K562 (cell line): ENCODE data around the gene HLA-B. TPM values are rescaled to one million over a fixed set of nuclear protein-coding genes. Genes with fewer than 3 reads are reported as not detected.

ENCODE experiments used
- ATAC-seq: fragments of 200-7000 bp; cut with Tn5 transposase; 3 replicates; pipeline ENCODE4 v1.9.1; 2020; ENCODE audit warnings: moderate library complexity
- BruUV-seq: library from RNA; stranded (reverse); fragments of 400-500 nt; replicated peaks from 2 replicates; lab custom pipeline; 2021; lab: Mats Ljungman, UMichigan
- CTCF ChIA-PET: fragments of 300-600 bp; formaldehyde crosslinking; extraction: SDS; loops from one replicate; lab custom pipeline; 2021; ENCODE audit warnings: low intra/inter-chr PET ratio; lab: Yijun Ruan, JAX
- POLR2A ChIA-PET: fragments of 300-600, 350-650 bp; sonication (Branson Sonifier 250); formaldehyde crosslinking; extraction: SDS; loops from one replicate; lab custom pipeline; 2021; ENCODE audit warnings: antibody characterized with exemption, inconsistent platforms; lab: Yijun Ruan, JAX
- DNase-seq, 4 experiments: peaks; one replicate each; pipeline versions ENCODE4 v3.0.0 to v3.0.0-alpha.2; 2011 to 2018; ENCODE audit warnings: low spot score in 3 of 4, mixed read lengths in 3 of 4; ENCODE audit errors: extremely low read depth in 1 of 4
- FAIRE-seq: peaks from 2 replicates; lab custom pipeline; 2011; peaks lifted over from hg19 to GRCh38; lab: Jason Lieb, UNC
- H2AFZ ChIP-seq: 2 replicates; pipeline ENCODE4 v1.6.0; 2011; ENCODE audit warnings: low read depth, low read length, control low read depth, inconsistent platforms
- H3K27ac ChIP-seq: fragments of 200-600 bp; 3 replicates; pipeline ENCODE4 v1.8.0; 2011; ENCODE audit warnings: low read depth, mild to moderate bottlenecking, control low read depth, inconsistent platforms, low read length, moderate library complexity, mixed read lengths; ENCODE audit errors: extremely low read depth
- H3K27me3 ChIP-seq, 2 experiments: fragments of 300-600 bp in 1 of 2; 2 replicates in 1 of 2; 3 replicates in 1 of 2; pipeline versions ENCODE4 v1.6.0 to v1.8.0; 2011; ENCODE audit warnings: inconsistent platforms in 2 of 2, low read length in 2 of 2, mild to moderate bottlenecking in 1 of 2, mixed read lengths in 1 of 2, moderate library complexity in 1 of 2; ENCODE audit not compliant: control insufficient read depth in 2 of 2, insufficient read depth in 2 of 2
- H3K36me3 ChIP-seq: fragments of 300-600 bp; 3 replicates; pipeline ENCODE4 v1.8.0; 2011; ENCODE audit warnings: mild to moderate bottlenecking, low read length, inconsistent platforms; ENCODE audit not compliant: control insufficient read depth, insufficient read depth
- H3K4me1 ChIP-seq, 2 experiments: fragments of 200-600 bp in 1 of 2; replicated peaks in 1 of 2; 2 replicates in 1 of 2; 3 replicates in 1 of 2; pipeline versions ENCODE4 v1.5.1 to v1.8.0; 2011; ENCODE audit warnings: inconsistent platforms in 2 of 2, low read length in 2 of 2, mild to moderate bottlenecking in 1 of 2, mixed read lengths in 1 of 2, moderate library complexity in 1 of 2; ENCODE audit not compliant: control insufficient read depth in 2 of 2, insufficient read depth in 2 of 2
- H3K4me2 ChIP-seq: 2 replicates; pipeline ENCODE4 v1.6.1; 2011; ENCODE audit warnings: low read length, control low read depth, inconsistent platforms, mixed read lengths; ENCODE audit not compliant: insufficient read depth
- H3K4me3 ChIP-seq: fragments of 200-600 bp; sonication (generic), shearing (Covaris generic); 2 replicates; pipeline ENCODE4 v1.5.1; 2016; ENCODE audit warnings: control low read depth, inconsistent platforms
- H3K79me2 ChIP-seq: fragments of 200-600 bp; 3 replicates; pipeline ENCODE4 v1.8.0; 2011; ENCODE audit warnings: low read length, inconsistent platforms; ENCODE audit not compliant: control insufficient read depth, insufficient read depth
- H3K9ac ChIP-seq, 2 experiments: 2 replicates each; pipeline versions ENCODE4 v1.6.0 to v1.6.1; 2011; ENCODE audit warnings: low read depth in 2 of 2, low read length in 2 of 2, control low read depth in 1 of 2, inconsistent platforms in 1 of 2, mild to moderate bottlenecking in 1 of 2, mixed read lengths in 1 of 2; ENCODE audit not compliant: insufficient read depth in 1 of 2
- H3K9me1 ChIP-seq: one replicate; pipeline ENCODE4 v1.6.0; 2011; ENCODE audit warnings: inconsistent platforms, mild to moderate bottlenecking, low read length, moderate library complexity; ENCODE audit not compliant: control insufficient read depth, insufficient read depth
- H3K9me3 ChIP-seq: replicated peaks from 2 replicates; pipeline ENCODE4 v1.5.1; 2011; ENCODE audit warnings: low read depth, low read length, inconsistent platforms; ENCODE audit not compliant: control insufficient read depth, insufficient read depth
- H4K20me1 ChIP-seq: replicated peaks from 2 replicates; pipeline ENCODE4 v1.6.1; 2011; ENCODE audit warnings: low read length, inconsistent platforms, mixed read lengths; ENCODE audit not compliant: control insufficient read depth, insufficient read depth
- ADNP ChIP-seq: fragments of 200-800 bp; sonication (Bioruptor generic); IDR thresholded peaks from 2 replicates; pipeline ENCODE4 v1.6.1; 2016; ENCODE audit warnings: missing genetic modification characterization, missing compliant biosample characterization
- ASH1L ChIP-seq: fragments of 450-650 bp; IDR thresholded peaks from 2 replicates; pipeline ENCODE4 v1.6.1; 2018; ENCODE audit warnings: borderline replicate concordance, mild to moderate bottlenecking, low read depth; ENCODE audit not compliant: partially characterized antibody
- ATF3 ChIP-seq, 2 experiments: fragments of 450-650 bp in 1 of 2; sonication (generic) in 1 of 2; formaldehyde crosslinking in 1 of 2; IDR thresholded peaks in 1 of 2; conservative IDR thresholded peaks in 1 of 2; 2 replicates each; pipeline versions ENCODE4 v1.6.1 to v1.8.1; 2016 to 2023; ENCODE audit warnings: mild to moderate bottlenecking in 2 of 2, moderate library complexity in 2 of 2, inconsistent platforms in 1 of 2, missing genetic modification reagents in 1 of 2
- BDP1 ChIP-seq: IDR thresholded peaks from 3 replicates; pipeline ENCODE4 v1.6.1; 2011; ENCODE audit not compliant: insufficient read length, insufficient read depth
- EZH2 ChIP-seq: IDR thresholded peaks from 2 replicates; pipeline ENCODE4 v1.6.1; 2012; ENCODE audit warnings: low read depth, mild to moderate bottlenecking, inconsistent platforms, low read length, borderline replicate concordance
- GATA2 ChIP-seq: sonication (generic); formaldehyde crosslinking; IDR thresholded peaks from 2 replicates; pipeline ENCODE4 v1.4.0; 2020; ENCODE audit warnings: mild to moderate bottlenecking, missing genetic modification reagents
- GTF2B ChIP-seq: IDR thresholded peaks from 2 replicates; pipeline ENCODE4 v1.6.1; 2011; ENCODE audit not compliant: insufficient read length; ENCODE audit errors: extremely low read depth
- HMG20A ChIP-seq: fragments of 450-650 bp; formaldehyde crosslinking; conservative IDR thresholded peaks from 2 replicates; pipeline ENCODE4 v1.4.0; 2020; ENCODE audit warnings: mild to moderate bottlenecking, mixed read lengths
- POLR2AphosphoS2 ChIP-seq: IDR thresholded peaks from 2 replicates; pipeline ENCODE4 v1.6.1; 2012; ENCODE audit warnings: low read length, improper control_type of control experiment
- ZNF3 ChIP-seq: fragments of 250-450 bp; sonication (Bioruptor Pico); IDR thresholded peaks from 2 replicates; pipeline ENCODE4 v1.5.0; 2021; ENCODE audit warnings: mild to moderate bottlenecking, moderate library complexity
- ZNF316 ChIP-seq: fragments of 450-650 bp; IDR thresholded peaks from 2 replicates; pipeline ENCODE4 v1.6.1; 2016
- WGBS: fragments of 100-300 bp; shearing (Covaris generic); methylation state at CpG from one replicate; pipeline ENCODE4 v1.1.6; 2016; ENCODE audit warnings: low coverage, mixed read lengths; ENCODE audit not compliant: insufficient coverage; ENCODE audit errors: missing lambda C conversion rate; 5-methylcytosine and 5-hydroxymethylcytosine counted together
- in situ Hi-C: fragments of 300-500 bp; cut with MboI; formaldehyde crosslinking; loops from 4 replicates; pipeline ENCODE4 v1.15.0; 2018; ENCODE audit warnings: inconsistent platforms, mixed read lengths
- intact Hi-C: fragments of 100-400 bp; cut with micrococcal nuclease; formaldehyde crosslinking; loops from 2 replicates; pipeline ENCODE4 v1.14.2; 2022
- polyA plus RNA-seq, 8 experiments: library from polyadenylated mRNA; depleted of rRNA in 4 of 8; stranded (reverse) in 5 of 8; unstranded in 3 of 8; fragments of >200 nt; fragmentation: Nextera tagmentation in 2 of 8; fragmentation: Illumina TruSeq in 1 of 8; extraction: Ambion mirVana in 2 of 8; extraction: Trizol in 1 of 8; gene quantifications; 2 replicates each; pipeline versions ENCODE4 v1.2.1 to v1.2.3, GENCODE V29; 2011 to 2014; ENCODE audit warnings: inconsistent platforms in 1 of 8, missing spikeins in 1 of 8
- total RNA-seq, 7 experiments: library from RNA; depleted of rRNA in 6 of 7; stranded (reverse); fragments of >200 nt in 6 of 7; fragmentation: Illumina TruSeq in 2 of 7; extraction: Trizol in 2 of 7; gene quantifications; 2 replicates each; pipeline versions ENCODE4 v1.2.1 to v1.2.3, GENCODE V29; 2011 to 2021; ENCODE audit warnings: low replicate concordance in 1 of 7
- TF ChIP-seq, protein P1 (sequence below), 2 experiments: fragments of 150-350 bp in 1 of 2; IDR thresholded peaks; 2 replicates each; pipeline ENCODE4 v1.6.1; 2012 to 2016; ENCODE audit warnings: low read depth in 2 of 2, low read length in 2 of 2, mild to moderate bottlenecking in 1 of 2, moderate library complexity in 1 of 2

The HLA-B gene
- total and polyA plus RNA-seq, 9 of the 15 experiments (the other 6 are each of a cell fraction or from before 2014, with no cell fraction given): 0.07 to 9.7 (median 0.65) TPM; not detected in 2

DNA sequence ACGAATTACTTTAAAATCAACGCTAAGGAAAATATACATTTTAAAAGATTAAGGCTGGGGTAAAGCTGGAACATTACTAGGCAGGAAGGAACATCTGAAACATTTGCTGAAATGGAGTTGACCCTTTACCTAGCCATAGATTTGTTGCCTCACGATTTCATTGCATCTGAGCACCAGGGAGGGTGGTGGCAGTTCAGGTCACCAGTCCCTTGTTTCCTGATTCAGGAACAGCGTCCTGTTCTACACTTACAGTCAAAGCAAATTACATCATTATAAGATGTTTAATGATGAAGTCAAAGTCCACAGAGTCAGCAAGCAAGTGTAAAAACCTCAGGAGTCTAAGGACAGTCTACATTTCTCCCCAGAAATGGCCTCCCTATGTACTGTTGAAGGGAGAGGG lies 37.4 kb upstream of the HLA-B start:
- in situ Hi-C loops: no loop called here
- Histone ChIP-seq H3K9me3 (no peaks in the 10 kb centered on the region), H3K9ac (no peak overlapping the region), H3K27me3 (no peaks in the 10 kb centered on the region), H3K36me3 (peaks cover 3% of the 10 kb centered on the region; the same call in 1 of the 3 replicates), H4K20me1 (no peaks in the 10 kb centered on the region), H2AFZ (no peak overlapping the region), H3K4me1 (peaks cover 17 to 19% of the 10 kb centered on the region in 2 experiments), H3K79me2 (peaks cover 6% of the 10 kb centered on the region; the same call in 1 of the 3 replicates), H3K4me2 (no peak overlapping the region), H3K9me1 (no peaks in the 10 kb centered on the region), H3K4me3 (no peak overlapping the region), H3K27ac (no peak overlapping the region)
- 70% methylated on average over 4 of the region's 4 CpGs for WGBS
- ChIA-PET CTCF (interaction anchor here (0.7 kb wide), 1 partner anchor 202 kb away, joined by 3 read pairs; no protein-coding TSS in a partner anchor), POLR2A (interaction anchor here (1.5 kb wide), 1 partner anchor 8 kb away, joined by 3 read pairs; no protein-coding TSS in a partner anchor)
- intact Hi-C loops: no loop called here
- no TSS peak for BruUV-seq
- DNase-seq: no peak
- TF ChIP-seq GATA2 (no peak), GTF2B (no peak), ASH1L (no peak), EZH2 (no peak), HMG20A (CRISPR knock-in tag) (no peak), ATF3 (IDR thresholded peaks at IDR 0.05) (no peak), ATF3 (CRISPR knock-in tag; conservative IDR thresholded peaks at IDR 0.05) (no peak), ADNP (no peak), ZNF316 (no peak), BDP1 (no peak), ZNF3 (no peak), POLR2AphosphoS2 (no peak)
- TF ChIP-seq, protein P1, sequence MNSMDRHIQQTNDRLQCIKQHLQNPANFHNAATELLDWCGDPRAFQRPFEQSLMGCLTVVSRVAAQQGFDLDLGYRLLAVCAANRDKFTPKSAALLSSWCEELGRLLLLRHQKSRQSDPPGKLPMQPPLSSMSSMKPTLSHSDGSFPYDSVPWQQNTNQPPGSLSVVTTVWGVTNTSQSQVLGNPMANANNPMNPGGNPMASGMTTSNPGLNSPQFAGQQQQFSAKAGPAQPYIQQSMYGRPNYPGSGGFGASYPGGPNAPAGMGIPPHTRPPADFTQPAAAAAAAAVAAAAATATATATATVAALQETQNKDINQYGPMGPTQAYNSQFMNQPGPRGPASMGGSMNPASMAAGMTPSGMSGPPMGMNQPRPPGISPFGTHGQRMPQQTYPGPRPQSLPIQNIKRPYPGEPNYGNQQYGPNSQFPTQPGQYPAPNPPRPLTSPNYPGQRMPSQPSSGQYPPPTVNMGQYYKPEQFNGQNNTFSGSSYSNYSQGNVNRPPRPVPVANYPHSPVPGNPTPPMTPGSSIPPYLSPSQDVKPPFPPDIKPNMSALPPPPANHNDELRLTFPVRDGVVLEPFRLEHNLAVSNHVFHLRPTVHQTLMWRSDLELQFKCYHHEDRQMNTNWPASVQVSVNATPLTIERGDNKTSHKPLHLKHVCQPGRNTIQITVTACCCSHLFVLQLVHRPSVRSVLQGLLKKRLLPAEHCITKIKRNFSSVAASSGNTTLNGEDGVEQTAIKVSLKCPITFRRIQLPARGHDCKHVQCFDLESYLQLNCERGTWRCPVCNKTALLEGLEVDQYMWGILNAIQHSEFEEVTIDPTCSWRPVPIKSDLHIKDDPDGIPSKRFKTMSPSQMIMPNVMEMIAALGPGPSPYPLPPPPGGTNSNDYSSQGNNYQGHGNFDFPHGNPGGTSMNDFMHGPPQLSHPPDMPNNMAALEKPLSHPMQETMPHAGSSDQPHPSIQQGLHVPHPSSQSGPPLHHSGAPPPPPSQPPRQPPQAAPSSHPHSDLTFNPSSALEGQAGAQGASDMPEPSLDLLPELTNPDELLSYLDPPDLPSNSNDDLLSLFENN (IDR thresholded peaks at IDR 0.05; ENCODE audit: low read depth in 2 of 2, low read length in 2 of 2): no peak
- no peak for FAIRE-seq
- ATAC-seq: no peak
